GM13977 (cell line): ENCODE results near the gene CARM1.
"Not testable (repeated sequence)": the region's sequence is repeated elsewhere in the genome, so short reads cannot be mapped to it uniquely, and the experiment has no call there.

ENCODE experiments used
- DNase-seq: peaks from one replicate; pipeline ENCODE4 v3.0.0; 2012; ENCODE audit warnings: low spot score
- in situ Hi-C: fragments of 300-500 bp; cut with MboI; formaldehyde crosslinking; loops from one replicate; pipeline ENCODE4 v1.12.0; 2022; ENCODE audit warnings: low sequenced_read_pairs, low pct_unique_long_range_greater_than_20kb, mixed read lengths, inconsistent platforms; ENCODE audit not compliant: unreplicated experiment
- TF ChIP-seq, protein P1 (sequence below): IDR thresholded peaks from 2 replicates; pipeline ENCODE4 v1.5.1; 2012; ENCODE audit warnings: mild to moderate bottlenecking, control low read depth; ENCODE audit not compliant: insufficient read depth; ENCODE audit errors: extremely low read depth, missing control alignments

CARM1 gene

DNA sequence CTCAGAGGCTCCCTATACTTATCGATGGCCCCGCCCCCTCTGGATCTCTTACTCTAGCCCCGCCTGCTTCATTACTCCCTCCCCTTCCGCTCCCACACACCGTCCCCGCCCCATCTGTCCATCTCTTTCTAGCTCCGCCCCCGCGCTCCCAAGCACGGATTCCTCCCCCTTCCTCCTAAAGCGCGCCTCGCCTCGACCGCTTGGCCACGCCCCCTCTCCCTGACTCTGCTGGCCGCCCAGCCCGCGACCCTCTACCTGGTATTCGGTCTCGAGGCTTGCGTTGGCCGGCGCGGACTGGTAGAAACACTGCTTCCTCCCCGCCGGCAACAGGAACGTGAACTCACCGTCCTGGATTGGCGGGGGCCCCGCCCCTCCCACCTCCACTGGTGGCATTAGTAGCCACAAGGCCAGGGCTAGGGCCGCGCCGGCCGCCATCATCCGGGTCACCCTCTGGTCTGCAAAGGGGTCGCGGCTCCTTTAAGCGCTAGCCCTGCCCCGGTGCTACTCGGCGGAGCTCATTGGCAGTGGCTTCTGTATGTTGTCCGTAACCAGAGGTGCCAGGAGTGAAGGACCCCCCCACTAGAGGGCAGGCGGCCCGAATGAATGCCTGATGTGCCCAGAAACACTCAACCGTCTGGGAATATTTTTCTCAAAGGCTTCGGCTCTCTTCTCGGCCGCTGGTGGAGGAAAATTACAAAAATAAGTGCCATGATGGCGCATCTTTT, 35.4 kb upstream of the CARM1 start, which contains the start of gene TMED1:
Gene TMED1, minus strand, starts transcription at position 459 of the 725 bp plus-strand sequence. Its CDS starts 21 bp downstream, at position 438.
- TF ChIP-seq, protein P1, sequence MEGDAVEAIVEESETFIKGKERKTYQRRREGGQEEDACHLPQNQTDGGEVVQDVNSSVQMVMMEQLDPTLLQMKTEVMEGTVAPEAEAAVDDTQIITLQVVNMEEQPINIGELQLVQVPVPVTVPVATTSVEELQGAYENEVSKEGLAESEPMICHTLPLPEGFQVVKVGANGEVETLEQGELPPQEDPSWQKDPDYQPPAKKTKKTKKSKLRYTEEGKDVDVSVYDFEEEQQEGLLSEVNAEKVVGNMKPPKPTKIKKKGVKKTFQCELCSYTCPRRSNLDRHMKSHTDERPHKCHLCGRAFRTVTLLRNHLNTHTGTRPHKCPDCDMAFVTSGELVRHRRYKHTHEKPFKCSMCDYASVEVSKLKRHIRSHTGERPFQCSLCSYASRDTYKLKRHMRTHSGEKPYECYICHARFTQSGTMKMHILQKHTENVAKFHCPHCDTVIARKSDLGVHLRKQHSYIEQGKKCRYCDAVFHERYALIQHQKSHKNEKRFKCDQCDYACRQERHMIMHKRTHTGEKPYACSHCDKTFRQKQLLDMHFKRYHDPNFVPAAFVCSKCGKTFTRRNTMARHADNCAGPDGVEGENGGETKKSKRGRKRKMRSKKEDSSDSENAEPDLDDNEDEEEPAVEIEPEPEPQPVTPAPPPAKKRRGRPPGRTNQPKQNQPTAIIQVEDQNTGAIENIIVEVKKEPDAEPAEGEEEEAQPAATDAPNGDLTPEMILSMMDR = no peak
- DNase-seq = peak; percentile 95
- in situ Hi-C loops = no loop called here

DNA sequence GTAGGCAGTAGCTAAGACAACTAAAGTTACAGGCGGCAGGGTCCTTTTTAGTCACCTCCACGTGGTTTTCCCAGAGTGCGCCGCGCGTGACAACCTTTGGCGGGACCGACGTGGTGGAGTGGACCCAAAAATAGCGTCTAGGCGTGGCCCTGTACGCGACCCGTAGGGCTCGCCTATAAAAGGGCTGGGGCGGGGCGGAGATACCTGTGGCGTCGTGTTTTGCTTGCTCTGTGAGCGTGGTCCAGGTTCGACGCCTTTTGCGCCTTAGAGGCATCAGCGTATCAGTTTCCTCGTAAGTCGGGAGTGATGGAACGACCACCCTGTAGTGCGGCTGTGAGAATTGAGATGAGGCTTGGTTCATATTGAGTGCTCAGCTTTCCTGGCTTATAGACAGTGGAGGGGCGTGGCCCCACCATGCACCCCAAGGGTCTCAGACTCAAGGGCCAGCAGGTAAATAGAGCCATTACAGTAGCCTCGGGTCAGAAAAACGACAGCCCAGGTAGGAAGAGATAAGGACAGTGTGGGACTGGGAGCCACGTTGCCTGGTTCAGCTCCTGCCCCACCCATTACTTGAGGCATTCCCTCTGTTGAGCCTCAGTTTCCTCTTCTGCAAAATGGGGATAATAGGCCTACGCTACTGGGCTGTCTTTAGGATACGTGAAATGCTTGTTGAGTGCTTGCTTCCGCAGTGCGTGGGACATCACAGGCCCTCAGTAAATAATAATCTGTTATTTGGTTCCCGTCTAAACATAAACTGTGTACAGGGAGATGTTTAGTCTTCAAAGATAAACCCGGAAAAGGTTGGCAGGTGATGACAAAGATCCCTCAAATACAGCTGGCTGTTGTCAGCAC, 34.6 kb upstream of the CARM1 start:
- no peak for DNase-seq
- in situ Hi-C loops = no loop called here
- TF ChIP-seq, protein P1 = no peak

DNA sequence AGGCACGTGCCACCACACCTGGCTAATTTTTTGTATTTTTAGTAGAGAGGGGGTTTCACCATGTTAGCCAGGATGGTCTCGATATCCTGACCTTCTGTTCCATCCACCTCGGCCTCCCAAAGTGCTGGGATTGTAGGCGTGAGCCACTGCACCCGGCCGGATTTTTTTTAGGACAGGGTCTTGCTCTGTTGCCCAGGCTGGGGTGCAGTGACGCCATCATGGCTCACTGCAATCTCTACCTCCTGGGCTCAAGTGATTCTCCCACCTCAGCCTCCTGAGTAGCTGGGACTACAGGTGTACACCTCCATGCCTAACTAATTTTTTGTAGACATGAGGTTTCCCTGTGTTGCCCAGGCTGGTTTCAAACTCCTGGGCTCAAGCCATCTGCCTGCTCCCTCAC, 33.7 kb upstream of the CARM1 start:
- DNase-seq, in situ Hi-C loops: not testable (repeated sequence)

DNA sequence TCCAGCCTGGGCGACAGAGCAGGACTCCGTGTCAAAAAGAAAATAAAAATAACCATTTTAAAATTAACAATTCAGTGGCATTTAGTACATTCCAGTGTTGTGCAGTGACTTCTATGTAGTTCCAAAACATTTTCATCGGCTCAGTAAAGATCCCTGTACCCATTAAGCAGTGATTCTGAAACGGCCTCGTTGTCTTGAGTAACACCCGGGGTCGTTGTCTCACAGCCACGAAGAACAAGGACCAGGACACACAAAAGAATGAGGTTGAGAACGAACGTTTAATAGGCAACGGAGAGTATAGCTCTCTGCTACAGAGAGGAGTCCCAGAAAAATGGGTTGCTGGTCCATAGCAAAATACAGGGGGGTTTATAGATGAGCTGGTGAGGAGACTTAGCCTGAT, 33.0 kb upstream of the CARM1 start:
- in situ Hi-C loops = no loop called here
- TF ChIP-seq, protein P1 = no peak
- DNase-seq = no peak

DNA sequence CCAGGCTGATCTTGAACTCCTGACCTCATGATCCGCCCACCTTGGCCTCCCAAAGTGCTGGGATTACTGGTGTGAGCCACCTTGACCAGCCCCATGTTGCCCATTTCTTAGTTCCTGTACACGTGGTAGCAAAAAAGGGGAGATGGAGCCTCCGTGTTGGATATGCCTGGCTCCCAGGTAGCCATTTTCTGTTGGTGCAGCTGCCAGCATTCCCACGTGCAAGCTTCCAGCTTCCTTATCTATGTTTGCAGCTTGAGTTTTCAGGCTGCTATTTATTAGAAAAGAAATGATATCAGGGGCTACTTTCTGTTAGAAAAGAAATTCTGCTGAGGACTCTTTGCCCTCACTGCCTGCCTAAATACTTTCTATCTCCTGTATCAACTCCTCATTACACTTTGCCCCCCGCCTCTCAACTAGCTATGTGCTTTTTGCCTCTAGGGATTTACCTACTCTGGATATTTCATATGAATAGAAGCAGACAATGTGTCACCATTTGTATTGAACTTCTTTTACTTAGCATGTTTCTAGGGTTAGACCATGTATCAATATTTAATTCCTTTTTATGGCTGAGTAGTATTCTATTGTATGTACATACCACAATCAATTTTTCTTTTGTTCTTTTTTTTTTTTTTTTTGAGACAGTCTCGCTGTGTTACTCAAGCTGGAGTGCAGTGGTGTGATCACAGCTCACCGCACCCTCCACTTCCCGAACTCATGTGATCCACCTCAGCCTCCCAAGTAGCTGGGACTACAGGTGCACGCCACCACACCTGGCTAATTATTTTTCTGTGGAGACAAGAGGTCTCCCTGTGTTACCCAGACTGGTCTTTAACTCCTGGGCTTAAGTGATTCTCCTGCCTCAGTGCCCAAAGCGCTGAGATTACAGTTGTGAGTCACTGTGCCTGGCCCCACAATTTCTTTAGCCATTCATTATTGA, 32.0 kb upstream of the CARM1 start:
- in situ Hi-C loops = no loop called here
- no peak for DNase-seq
- TF ChIP-seq, protein P1 = no peak

DNA sequence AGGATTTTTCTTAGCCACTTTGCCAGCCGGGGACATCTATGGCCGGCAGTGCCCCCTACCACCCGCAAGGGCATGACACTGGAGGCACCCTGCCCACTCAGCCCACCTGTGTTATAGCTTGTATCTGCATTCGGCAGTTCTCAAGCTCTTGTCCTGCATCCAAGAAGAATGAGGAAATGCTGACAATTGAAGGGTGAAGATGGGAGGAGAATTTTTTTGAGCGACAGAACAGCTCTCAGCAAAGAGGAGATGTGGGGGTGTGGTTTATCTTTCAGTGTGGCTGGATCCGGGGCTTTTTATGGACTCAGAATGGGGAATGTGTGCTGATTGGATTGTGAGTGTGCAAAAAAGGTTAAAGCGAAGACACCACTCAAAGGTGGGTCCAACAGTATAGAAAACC, 28.6 kb upstream of the CARM1 start:
- TF ChIP-seq, protein P1 = no peak
- in situ Hi-C loops = no loop called here
- DNase-seq = no peak
